GM06990 (cell line): ENCODE measurements around the gene KRTAP19-8.

ENCODE experiments used
- DNase-seq: peaks from one replicate; pipeline ENCODE4 v3.0.0-alpha.2; 2011; ENCODE audit not compliant: insufficient read length; ENCODE audit errors: extremely low read depth
- H3K27me3 ChIP-seq: replicated peaks from 2 replicates; pipeline ENCODE4 v1.6.0; 2011; ENCODE audit warnings: low read length; ENCODE audit not compliant: control insufficient read depth, insufficient read depth
- H3K36me3 ChIP-seq: 2 replicates; pipeline ENCODE4 v1.5.1; 2011; ENCODE audit warnings: low read length; ENCODE audit not compliant: control insufficient read depth, insufficient read depth
- H3K4me3 ChIP-seq: replicated peaks from 2 replicates; pipeline ENCODE4 v1.5.1; 2011; ENCODE audit warnings: low read depth, mild to moderate bottlenecking, control low read depth, low read length
- CTCF ChIP-seq: IDR thresholded peaks from 2 replicates; pipeline ENCODE4 v1.5.1; 2011; ENCODE audit warnings: low read length, control low read depth, mild to moderate bottlenecking, inconsistent platforms; ENCODE audit not compliant: insufficient read depth, poor library complexity, severe bottlenecking

The KRTAP19-8 gene

DNA sequence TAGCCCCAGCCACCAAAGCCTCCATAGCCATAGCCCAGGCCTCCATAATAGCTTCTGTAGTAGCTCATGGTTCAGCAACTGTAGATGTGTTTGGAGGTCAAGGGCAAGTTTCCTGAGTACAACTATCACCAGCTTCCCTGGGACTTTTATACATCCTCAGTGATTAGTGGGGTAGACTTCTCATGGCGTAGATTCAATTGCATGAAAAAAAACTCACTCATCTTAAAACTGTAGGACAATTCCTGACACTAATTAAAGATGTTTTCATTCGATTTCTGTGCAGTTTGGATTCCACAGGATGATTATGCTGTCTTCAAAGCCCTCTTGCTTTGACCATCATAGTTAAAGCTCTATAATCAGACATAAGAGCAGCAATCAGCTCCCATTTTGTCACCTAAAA is at the start of gene KRTAP19-8:
KRTAP19-8 (minus strand) TSS at position 101 of the 400 bp plus-strand sequence; CDS start at position 68, 33 bp downstream.
- DNase-seq: no peak
- no peak within 1 kb of the TSS for H3K4me3 ChIP-seq
- no peak for TF ChIP-seq CTCF
- H3K27me3 ChIP-seq: no peaks in the 10 kb centered on the region
- no peaks in the 10 kb centered on the region for H3K36me3 ChIP-seq

DNA sequence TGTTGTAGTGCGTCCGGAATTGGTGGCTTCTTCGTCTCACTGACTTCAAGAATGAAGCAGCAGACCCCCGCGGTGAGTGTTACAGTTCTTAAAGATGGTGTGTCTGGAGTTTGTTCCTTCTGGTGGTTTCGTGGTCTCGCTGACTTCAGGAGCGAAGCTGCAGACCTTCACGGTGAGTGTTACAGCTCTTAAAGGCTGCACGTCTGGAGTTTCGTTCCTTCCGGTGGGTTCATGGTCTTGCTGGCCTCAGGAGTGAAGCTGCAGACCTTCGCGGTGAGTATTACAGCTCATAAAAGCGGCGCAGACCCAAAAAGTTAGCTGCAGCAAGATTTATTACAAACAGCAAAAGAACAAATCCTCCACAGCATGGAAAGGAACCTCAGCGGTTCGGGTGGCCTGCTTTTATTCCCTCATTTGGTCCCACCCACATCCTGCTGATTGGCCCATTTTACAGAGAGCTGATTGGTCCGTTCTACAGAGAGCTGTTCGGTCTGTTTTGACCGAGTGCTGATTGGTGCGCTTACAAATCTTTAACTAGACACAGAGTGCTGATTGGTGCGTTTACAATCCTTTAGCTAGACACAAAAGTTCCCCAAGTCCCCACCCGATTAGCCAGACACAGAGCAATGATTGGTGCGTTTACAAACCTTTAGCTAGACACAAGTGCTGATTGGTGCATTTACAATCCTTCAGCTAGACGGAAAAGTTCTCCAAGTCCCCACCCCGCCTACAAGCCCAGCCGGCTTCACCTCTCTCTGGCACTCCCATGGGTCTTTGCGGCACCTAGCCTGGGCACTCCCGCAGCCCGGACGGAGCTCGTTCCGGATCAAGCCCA is 49.6 kb upstream of the KRTAP19-8 start:
- no peak for TF ChIP-seq CTCF
- Histone ChIP-seq H3K36me3 (no peaks in the 10 kb centered on the region), H3K27me3 (no peaks in the 10 kb centered on the region), H3K4me3 (no peak overlapping the region)
- DNase-seq: no peak

GRCh38 chr21:31084689-31085088 is 46.4 kb upstream of the KRTAP19-8 start:
- Histone ChIP-seq H3K36me3 (no peaks in the 10 kb centered on the region), H3K27me3 (no peaks in the 10 kb centered on the region), H3K4me3 (no peak overlapping the region)
- no peak for DNase-seq
- TF ChIP-seq CTCF: no peak

DNA sequence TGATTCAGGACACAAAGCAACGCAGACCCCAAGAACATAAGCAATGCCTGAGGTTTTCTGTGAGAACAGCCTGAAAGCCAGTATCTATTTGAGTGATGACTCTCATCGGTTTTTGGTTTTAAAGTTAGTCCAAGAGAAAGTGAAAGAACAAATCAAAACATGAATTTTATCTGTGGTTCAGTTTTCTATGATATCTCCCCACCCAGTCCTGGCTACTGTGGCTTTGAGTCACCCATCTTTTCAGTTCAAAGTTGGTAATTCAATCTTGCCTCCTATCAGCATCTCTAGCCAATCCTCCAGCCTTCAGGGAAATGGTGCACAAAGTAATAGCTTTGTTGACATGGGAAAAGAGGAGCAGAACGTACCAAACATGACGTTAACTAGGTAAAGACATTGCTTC is 40.5 kb upstream of the KRTAP19-8 start:
- DNase-seq: no peak
- H3K4me3 ChIP-seq: no peak overlapping the region
- no peaks in the 10 kb centered on the region for H3K36me3 ChIP-seq
- H3K27me3 ChIP-seq: no peaks in the 10 kb centered on the region
- TF ChIP-seq CTCF: no peak

DNA sequence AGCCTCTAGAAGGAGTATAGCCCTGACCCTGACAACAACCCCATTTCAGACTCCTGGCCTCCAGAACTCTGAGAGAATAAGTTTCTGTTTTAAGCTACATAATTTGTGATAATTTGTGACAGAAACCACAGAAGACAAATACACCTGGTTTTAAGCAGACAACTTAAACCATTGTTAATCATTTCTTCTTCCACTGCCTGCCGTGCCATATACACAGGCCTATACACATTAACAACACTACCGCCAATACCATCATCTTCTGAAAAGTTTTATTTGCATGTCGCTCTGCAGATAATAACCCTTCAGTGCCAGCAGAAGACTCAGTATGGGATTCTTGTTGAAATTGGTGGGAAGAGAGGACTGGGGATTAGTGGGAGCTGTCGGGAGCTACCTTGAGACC is 39.9 kb upstream of the KRTAP19-8 start:
- H3K36me3 ChIP-seq: no peaks in the 10 kb centered on the region
- H3K4me3 ChIP-seq: no peak overlapping the region
- no peak for DNase-seq
- H3K27me3 ChIP-seq: no peaks in the 10 kb centered on the region
- TF ChIP-seq CTCF: no peak
